Tibial nerve (tissue), 4 donors: ENCODE measurements around the gene ELAC2.

Experiments used
- CTCF ChIP-seq, 5 experiments: fragments of 200-600 bp in 3 of 5; fragments of 450-650 bp in 2 of 5; sonication (generic) in 3 of 5; IDR thresholded peaks; one replicate each; pipeline ENCODE4 v1.5.1; 2016 to 2019; ENCODE audit warnings: antibody characterized with exemption in 5 of 5, mild to moderate bottlenecking in 3 of 5, moderate library complexity in 2 of 5
- EP300 ChIP-seq, 2 donors: sonication (generic); formaldehyde crosslinking; IDR thresholded peaks; one replicate each; pipeline ENCODE4 v1.6.1; 2017; ENCODE audit warnings: antibody characterized with exemption in 2 of 2, mild to moderate bottlenecking in 1 of 2
- POLR2A ChIP-seq, 2 donors: fragments of 450-650 bp; IDR thresholded peaks; one replicate each; pipeline ENCODE4 v1.6.1; 2017; ENCODE audit warnings: antibody characterized with exemption in 2 of 2, mild to moderate bottlenecking in 2 of 2, moderate library complexity in 2 of 2

GRCh38 chr17:13016881-13017654 lies 759 bp downstream of the ELAC2 start:
- TF ChIP-seq CTCF (IDR thresholded peaks at IDR 0.05) (no peak), EP300 (IDR thresholded peaks at IDR 0.05) (no peak), POLR2A (IDR thresholded peaks at IDR 0.05) (no peak)
